SK-N-MC (cell line): ENCODE data around the gene TRIM7.

Source experiments
- DNase-seq: peaks from one replicate; pipeline ENCODE4 v3.0.0-alpha.2; 2011; ENCODE audit warnings: low read depth, low spot score
- H3K27ac ChIP-seq: fragments of 200-600 bp; sonication (generic); 2 replicates; pipeline ENCODE4 v1.5.1; 2016; ENCODE audit warnings: mixed run types
- H3K36me3 ChIP-seq: fragments of 200-600 bp; sonication (generic); 2 replicates; pipeline ENCODE4 v1.6.1; 2017; ENCODE audit warnings: antibody characterized with exemption, low read length, mixed read lengths; ENCODE audit not compliant: insufficient read depth
- H3K4me3 ChIP-seq: fragments of 200-600 bp; sonication (generic); 2 replicates; pipeline ENCODE4 v1.5.1; 2016
- H3K9ac ChIP-seq: fragments of 200-600 bp; sonication (generic); 2 replicates; pipeline ENCODE4 v1.8.0; 2017; ENCODE audit warnings: mixed run types, mixed read lengths; ENCODE audit not compliant: insufficient read length
- H3K9me3 ChIP-seq: fragments of 200-600 bp; sonication (generic); 2 replicates; pipeline ENCODE4 v1.6.1; 2017; ENCODE audit warnings: low read depth, mild to moderate bottlenecking, antibody characterized with exemption, low read length, moderate library complexity, mixed read lengths
- EZH2 ChIP-seq: fragments of 200-600 bp; sonication (generic); IDR thresholded peaks from one replicate; pipeline ENCODE4 v1.6.1; 2017; ENCODE audit warnings: antibody characterized with exemption
- FOXP2 ChIP-seq: optimal IDR thresholded peaks from 2 replicates; pipeline ENCODE3; 2011; ENCODE audit warnings: mild to moderate bottlenecking, moderate library complexity; ENCODE audit not compliant: insufficient read depth; ENCODE audit errors: extremely low read length, control extremely low read depth
- POLR2AphosphoS5 ChIP-seq: IDR thresholded peaks from 2 replicates; pipeline ENCODE4 v1.6.1; 2012; ENCODE audit warnings: mild to moderate bottlenecking, low read depth, low read length, borderline replicate concordance

TRIM7 gene

DNA sequence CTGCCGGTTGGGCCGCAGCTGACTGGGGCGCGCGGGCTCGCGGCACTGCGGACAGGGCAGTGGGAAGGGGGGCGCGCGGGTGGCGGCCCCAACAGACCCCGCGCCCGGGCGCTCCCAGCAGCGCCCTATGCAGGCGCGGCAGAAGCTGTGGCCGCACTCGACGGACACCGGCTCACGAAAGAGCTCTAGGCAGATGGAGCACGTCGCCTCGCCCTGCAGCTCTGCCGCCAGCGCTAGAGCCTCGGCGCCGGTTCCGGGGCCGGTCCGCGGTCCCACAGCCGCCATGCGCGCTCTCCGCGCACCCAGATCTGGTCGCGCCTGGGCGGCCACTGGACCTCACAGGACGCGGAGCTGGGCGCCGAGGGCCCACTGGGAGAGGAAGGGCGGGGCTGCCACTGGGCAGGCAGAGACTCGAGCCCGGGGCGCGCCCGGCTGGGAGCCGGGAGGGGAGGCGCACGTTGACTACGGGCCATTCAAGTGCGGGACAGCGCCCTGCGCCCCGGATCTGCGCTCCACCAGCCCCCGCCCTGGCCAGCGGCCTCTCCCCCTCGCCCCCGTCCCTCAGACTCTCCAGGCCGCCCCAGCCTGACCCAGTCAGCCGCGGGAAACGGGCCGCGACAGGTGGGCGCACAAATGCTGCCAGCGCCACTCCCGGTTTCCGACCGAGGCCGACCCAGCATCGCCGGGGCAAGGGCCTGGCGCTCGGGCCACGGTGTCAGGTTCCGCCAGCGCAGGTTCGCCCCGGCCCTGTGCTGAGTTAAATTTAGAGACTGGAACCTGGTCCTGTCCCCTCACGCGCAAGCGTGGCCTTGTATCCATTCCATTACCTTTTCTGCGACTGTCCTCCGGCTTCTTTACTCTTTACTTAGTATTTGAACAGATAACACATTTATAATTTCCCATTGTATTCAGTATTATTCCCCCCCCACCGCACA is at the start of gene TRIM7:
Gene TRIM7 (minus strand): TSS at position 371 of the 935 bp plus-strand sequence. CDS start 86 bp downstream, at position 285.
- H3K9ac ChIP-seq = peak within 1 kb of the TSS; percentile 64

DNA sequence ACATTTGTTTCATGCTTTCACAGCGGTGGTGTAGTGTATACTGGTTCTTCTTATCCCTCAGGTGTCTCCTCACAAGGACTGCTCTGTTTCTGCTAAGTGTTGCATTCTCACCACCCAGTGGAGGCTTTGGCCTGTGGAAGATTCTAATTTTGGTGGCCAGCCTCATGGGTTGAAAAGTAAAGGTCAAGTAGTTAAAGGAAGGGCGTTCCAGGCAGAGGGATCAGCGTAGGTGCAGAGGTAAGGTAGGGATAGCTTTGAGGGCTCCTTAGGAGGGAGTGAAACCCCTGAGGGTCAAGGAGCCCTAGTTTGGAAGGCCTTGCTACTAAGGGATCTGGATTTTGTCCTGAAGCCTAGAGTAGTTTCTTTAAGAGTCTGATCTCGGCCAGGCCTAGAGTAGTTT is 43.3 kb upstream of the TRIM7 start:
- peak overlapping the region; percentile 98 for H3K4me3 ChIP-seq
- no peak for TF ChIP-seq POLR2AphosphoS5
- no peak for TF ChIP-seq EZH2
- DNase-seq = no peak
- peak overlapping the region; percentile 78 for H3K9ac ChIP-seq
- peaks cover 38% of the 10 kb centered on the region for H3K36me3 ChIP-seq
- H3K9me3 ChIP-seq = no peaks in the 10 kb centered on the region
- H3K27ac ChIP-seq = peak overlapping the region; percentile 71

More for the DNA sequence above, at the start of gene TRIM7:
- Histone ChIP-seq H3K4me3 (peak within 1 kb of the TSS; percentile 93), H3K9me3 (no peaks in the 10 kb centered on the region), H3K36me3 (no peaks in the 10 kb centered on the region), H3K27ac (no peak within 1 kb of the TSS)
- DNase-seq = no peak
- TF ChIP-seq EZH2 = no peak
- TF ChIP-seq FOXP2 = no peak
- no peak for TF ChIP-seq POLR2AphosphoS5

DNA sequence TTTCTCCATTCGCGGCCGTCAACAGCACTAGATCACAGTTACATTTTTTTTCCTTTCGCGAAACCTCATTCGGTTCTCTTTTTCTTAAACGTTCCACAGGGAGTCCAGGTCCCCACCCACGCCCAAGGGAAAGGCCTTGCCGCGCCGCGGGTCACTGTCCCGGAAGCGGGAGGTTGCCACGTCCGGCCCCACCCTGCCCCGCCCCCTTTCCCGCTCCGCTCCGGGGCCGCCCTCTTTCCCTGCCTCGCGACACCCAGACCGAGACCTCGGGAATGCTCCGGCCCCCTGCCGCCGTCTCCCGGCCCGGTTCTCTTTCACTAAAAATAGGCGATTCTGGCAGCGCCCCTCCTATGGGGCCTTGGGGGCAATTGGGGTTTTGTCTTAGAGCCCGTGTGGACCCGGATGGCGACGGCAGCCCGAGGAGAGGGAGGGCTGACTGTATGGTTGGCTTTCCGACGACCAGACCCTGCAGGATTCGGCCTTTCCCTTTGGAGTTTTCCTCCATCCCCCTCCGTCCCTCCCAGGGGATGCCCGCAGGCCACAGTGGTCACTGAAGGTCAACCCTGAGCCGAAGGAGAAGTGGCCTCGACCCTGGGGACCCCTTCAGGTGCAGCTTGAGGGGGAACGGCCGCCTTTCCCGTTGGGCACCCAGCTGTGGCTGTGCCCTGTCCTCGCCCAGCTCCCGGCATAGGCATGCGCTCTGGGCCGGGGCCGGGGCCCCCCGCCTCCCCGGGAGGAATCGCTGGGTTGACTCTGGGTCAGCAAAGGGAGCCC is 41.5 kb upstream of the TRIM7 start:
- no peaks in the 10 kb centered on the region for H3K9me3 ChIP-seq
- peak overlapping the region; percentile 99 for H3K9ac ChIP-seq
- TF ChIP-seq EZH2 (no peak), POLR2AphosphoS5 (peak; percentile 88), FOXP2 (no peak)
- DNase-seq = no peak
- peak overlapping the region; percentile 98 for H3K4me3 ChIP-seq
- H3K36me3 ChIP-seq = peaks cover 47% of the 10 kb centered on the region
- H3K27ac ChIP-seq = peak overlapping the region; percentile 99

DNA sequence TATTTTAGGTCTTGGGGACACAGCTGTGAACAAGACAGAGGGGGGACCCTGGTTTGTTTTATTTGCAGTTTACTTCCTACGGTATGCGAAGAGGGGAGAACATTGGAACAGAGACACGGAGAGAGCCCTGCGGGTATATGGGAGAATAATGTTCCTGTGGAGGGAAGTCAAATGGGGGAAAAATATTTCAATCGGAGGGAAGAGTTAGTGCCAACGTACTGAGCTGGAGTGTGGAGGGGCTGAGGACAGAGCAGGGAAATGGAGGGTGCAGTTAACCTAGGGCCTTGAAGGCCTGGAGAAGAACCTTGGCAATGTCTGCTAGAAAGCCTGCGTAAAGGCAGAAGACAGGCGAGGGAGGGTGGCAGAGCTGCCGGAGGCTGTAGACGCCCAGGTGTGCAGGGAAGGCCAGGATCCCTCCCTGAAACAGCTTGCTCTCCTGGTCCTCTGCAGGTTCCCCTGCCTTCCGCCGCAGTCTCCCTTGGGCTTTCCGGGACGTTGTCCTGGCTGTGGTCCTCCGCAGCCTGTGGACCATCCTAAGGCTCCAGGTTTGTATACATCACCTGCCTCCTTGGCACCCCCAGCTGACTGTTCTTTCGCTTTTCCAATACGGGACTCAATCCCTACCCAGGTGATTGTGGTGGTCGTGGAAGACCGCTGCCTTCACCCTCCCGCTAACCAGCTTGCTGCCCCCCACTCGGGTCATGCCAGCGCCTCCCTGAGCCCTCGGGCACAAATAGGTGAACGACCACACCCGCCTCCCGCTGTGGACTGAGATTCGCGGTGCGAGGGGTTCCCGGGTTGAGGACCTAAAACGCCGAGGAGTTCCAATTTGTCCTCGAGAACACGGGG is 40.7 kb upstream of the TRIM7 start:
- no peak for DNase-seq
- Histone ChIP-seq H3K9ac (peak overlapping the region; percentile 99), H3K4me3 (peak overlapping the region; percentile 98), H3K9me3 (no peaks in the 10 kb centered on the region), H3K27ac (peak overlapping the region; percentile 99), H3K36me3 (peaks cover 51% of the 10 kb centered on the region)
- TF ChIP-seq EZH2 = no peak
- no peak for TF ChIP-seq POLR2AphosphoS5
- TF ChIP-seq FOXP2 = no peak

DNA sequence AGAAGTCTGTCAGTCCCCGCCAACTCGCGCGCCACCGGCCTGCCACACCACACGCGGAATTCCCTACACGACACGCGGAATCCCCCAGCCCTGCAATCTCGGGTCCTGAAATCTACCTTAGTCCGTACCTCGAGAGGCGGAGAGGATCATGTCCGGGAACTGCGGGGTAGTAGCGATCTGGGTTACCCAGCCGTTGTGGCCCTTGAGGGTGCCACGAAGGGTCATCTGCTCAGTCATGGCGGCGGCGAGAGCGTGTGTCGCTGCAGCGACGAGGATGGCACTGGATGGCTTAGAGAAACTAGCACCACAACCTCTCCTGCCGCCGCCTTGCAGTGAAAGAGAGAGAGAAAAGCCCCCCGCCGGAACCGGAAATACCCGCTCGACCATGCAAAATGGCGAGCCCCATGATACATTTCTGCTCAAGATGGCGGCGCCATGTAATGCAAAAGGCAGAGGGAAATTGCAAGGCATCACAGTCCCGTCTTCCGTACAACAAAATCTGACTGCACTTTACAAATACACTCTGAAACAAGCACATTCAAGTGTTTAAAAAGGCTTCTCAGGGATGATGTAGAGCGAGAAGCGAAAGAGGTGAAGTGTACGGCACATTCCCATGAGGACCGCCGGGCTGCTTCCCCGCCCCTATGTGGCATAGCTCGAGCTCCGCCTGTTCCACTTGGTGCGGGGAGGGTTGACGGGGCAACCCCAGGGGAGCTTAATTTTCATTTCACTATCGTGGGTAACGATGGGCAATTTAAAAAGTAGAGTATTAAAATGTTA is 38.8 kb upstream of the TRIM7 start, which contains the start of gene RACK1:
Gene RACK1 (minus strand): TSS at position 343 of the 780 bp plus-strand sequence. CDS start 106 bp downstream, at position 237.
- TF ChIP-seq EZH2 (no peak), FOXP2 (no peak), POLR2AphosphoS5 (peak; percentile 98)
- peak; percentile 83 for DNase-seq
- Histone ChIP-seq H3K36me3 (peaks cover 53% of the 10 kb centered on the region), H3K27ac (peak within 1 kb of the TSS; percentile 99), H3K9me3 (no peaks in the 10 kb centered on the region), H3K4me3 (peak within 1 kb of the TSS; percentile 91), H3K9ac (peak within 1 kb of the TSS; percentile 99)

DNA sequence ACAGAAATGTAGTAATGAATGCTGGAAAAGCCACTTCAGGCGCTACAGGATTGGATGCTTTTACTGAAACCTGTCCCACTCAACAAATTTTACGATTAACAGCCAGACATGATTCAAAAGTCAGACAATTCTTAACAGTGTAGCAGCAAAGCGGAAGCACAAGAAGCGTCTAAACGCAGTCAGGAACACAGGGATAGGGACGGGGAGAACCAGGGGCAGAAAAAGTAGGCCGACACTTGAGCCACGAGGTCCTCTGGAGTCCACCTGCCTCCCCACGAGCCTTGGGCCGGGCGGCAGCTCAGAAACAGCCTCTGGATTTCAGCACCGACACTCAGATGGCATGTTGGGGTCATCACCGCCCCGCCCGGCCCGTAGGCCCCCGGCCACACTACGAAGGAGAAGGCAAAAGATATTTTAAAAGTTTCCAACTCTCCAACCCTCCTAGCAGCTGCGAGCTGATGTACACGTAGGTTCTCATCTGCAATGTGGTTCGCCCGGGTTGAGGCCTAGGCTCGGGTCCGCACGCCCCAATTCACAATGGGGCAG is 38.1 kb upstream of the TRIM7 start:
- Histone ChIP-seq H3K27ac (peak overlapping the region; percentile 99), H3K9me3 (no peaks in the 10 kb centered on the region), H3K9ac (peak overlapping the region; percentile 99), H3K4me3 (peak overlapping the region; percentile 91), H3K36me3 (peaks cover 56% of the 10 kb centered on the region)
- DNase-seq = no peak
- TF ChIP-seq EZH2 = no peak
- TF ChIP-seq POLR2AphosphoS5 = no peak
- TF ChIP-seq FOXP2 = no peak

DNA sequence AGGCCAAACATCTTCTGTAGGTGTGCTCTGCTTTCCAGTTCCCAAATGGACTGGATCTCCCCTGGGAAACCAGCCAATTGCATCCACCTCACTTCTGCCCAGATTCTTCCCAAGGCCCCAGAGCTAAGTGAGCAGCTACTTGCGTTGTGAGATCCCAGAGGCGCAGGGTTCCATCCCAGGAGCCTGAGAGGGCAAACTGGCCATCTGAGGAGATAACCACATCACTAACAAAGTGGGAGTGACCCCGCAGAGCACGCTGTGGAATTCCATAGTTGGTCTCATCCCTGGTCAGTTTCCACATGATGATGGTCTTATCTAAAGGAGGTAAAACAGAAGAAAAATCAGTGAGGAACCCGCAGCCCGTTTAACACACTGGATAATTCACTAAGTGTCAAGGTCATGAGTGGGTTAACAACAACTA is 37.0 kb upstream of the TRIM7 start:
- Histone ChIP-seq H3K36me3 (peaks cover 62% of the 10 kb centered on the region), H3K9me3 (no peaks in the 10 kb centered on the region), H3K4me3 (peak overlapping the region; percentile 91), H3K27ac (peak overlapping the region; percentile 99), H3K9ac (peak overlapping the region; percentile 99)
- TF ChIP-seq POLR2AphosphoS5 (0 out of 2 replicates have a peak, but pooled peaks have one; percentile 4), EZH2 (no peak)
- no peak for DNase-seq
